HG02981 (cell line): ENCODE results near the gene GNG7.
"Not testable (repeated sequence)": the region's sequence is repeated elsewhere in the genome, so short reads cannot be mapped to it uniquely, and the experiment has no call there.

ENCODE experiments used
- ATAC-seq: cut with Tn5 transposase; IDR thresholded peaks from one replicate; pipeline ENCODE4 v1.9.1; 2021; ENCODE audit warnings: mild to moderate bottlenecking, moderate library complexity; ENCODE audit not compliant: unreplicated experiment

GNG7 gene

GRCh38 chr19:2579678-2580280, 122.7 kb downstream of the GNG7 start:
- no peak for ATAC-seq

DNA sequence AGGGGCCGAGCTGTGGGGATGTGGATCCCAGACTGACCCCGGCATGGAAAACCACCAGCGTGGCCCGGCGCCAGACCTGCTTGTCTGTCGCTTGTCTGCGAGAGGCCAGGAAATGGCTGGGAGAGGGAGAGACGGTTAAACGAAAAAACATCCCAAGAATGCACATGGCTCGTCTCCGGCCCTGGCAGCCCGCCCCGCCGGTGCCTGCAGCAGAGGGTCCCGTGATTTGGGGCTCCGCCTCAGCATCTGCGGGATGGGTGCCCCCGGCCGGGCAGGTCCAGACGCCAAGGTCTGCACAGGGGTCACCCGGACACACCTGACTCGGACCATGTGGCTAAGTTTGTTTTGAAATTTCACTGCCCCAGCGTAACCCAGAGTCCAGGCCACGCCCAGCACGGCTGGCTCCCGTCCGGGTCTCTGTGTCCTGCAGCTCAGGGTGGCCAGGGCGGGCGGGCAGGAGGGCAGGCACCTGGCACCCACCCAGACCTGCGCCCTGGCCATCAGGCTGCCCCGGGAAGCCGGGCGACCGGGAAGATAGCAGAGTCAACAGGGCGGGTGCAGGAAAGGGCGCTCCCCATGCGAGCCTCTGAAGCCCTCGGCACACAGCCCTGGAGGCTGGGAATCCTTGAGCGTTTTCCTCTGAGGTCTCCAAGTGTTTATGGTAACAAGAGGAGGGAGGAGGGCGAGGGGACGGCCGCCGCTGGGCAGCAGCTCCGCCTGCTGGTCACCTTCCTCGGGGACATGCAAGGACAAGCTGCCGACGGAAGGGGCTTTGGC, 123.4 kb downstream of the GNG7 start:
- no peak for ATAC-seq

DNA sequence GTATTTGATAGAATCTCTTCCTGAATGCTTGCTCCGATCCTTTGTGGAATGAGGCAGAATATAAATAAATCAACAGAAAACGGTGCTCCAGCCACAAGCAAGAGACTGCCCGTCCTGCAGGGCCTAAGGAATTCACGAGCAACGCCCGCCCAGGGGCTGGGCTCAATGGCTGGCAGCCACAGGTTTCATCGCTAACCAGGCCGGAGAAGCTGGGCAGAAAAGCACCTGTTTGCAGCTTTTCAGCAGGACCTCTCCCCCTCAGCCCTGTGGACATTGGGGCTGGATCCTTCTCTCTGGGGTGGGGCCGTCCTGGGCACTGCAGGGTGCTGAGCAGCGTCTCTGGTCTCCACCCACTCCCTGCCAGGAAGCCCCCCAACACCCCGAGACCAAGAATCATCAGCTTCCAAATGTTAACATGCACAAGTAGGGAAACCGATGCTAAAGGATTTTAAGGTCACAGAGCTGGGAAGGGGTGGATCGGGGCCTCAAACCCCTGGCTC, 124.1 kb downstream of the GNG7 start:
- ATAC-seq = no peak

DNA sequence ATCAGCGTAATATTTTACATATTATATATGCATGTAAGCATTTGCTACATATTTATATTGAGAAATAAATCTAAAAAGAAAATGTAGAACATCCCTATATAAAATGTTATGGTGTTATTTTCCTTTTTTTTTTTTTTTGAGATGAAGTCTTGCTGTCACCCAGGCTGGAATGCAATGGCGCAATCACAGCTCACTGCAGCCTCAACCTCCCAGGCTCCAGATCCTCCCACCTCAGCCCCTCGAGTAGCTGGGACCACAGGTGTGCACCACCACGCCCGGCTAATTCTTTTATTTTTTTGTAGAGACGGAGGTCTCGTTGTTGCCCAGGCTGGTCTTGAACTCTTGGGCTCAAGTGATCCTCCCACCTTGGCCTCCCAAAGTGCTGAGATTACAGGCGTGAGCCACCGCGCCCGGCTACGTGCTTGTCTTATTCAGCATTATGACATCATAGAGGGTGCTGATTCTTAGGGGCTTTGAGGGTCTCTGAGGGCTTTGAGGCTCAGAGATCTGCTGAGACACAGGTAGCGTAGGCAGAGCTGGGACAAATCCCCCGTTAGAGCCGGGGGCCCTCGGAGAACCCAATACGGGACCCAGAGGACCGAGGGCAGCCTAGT, 124.7 kb downstream of the GNG7 start:
- ATAC-seq = no peak

- ATAC-seq = no peak
Observed at GRCh38 chr19:2575734-2576481, 126.6 kb downstream of the GNG7 start.

- no peak for ATAC-seq
Observed at GRCh38 chr19:2574971-2575630, 127.4 kb downstream of the GNG7 start.

- no peak for ATAC-seq
Observed at GRCh38 chr19:2574478-2574931, 128.0 kb downstream of the GNG7 start.

DNA sequence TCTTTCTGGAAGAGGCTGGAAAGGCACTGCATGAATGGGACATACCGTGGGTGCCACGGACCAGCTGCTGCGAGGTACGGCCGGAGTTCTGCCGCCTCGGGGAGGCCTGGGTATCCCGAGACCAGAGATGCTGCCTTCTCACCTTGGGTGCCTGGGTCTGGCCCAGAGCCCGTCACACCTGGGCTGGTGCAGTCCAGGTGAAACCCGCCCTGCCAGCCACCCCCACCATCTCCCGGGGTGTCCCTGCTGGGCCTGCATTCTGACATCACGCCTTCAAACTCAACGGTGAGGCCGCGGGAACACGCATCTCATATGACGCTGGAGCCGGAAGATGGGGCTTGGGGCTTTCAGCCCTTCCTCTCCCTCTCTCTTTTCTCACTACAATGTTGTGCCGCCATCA, 128.6 kb downstream of the GNG7 start:
- no peak for ATAC-seq

DNA sequence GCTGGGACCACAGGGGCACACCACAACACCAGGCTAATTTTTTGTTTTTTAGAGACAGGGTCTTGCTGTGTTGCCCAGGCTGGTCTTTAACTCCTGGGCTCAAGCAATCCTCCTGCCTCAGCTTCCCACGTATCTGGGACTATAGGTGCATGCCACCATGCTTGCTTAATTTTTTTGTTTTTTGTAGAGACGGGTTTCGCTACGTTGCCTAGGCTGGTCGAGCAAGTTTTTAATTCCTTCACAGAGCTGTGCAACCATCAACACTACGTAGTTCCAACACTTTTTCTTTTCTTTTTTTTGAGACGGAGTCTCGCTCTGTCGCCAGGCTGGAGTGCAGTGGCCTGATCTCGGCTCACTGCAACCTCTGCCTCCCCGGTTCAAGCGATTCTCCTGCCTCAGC, 130.3 kb downstream of the GNG7 start:
- ATAC-seq = not testable (repeated sequence)

GRCh38 chr19:2569596-2570465, 132.7 kb downstream of the GNG7 start:
- no peak for ATAC-seq

DNA sequence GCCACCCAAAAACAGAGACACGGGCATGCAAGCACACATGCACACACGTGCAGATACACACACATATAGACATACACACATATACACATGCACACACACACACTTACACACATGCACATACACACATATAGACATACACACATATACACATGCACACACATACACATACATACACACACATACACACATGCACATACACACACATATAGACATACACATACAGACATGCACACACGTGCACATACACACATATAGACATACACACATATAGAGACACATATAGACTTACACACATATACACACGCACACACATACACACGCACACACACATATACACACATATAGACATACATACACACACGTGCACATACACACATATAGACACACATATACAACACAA, 134.5 kb downstream of the GNG7 start:
- ATAC-seq = no peak

DNA sequence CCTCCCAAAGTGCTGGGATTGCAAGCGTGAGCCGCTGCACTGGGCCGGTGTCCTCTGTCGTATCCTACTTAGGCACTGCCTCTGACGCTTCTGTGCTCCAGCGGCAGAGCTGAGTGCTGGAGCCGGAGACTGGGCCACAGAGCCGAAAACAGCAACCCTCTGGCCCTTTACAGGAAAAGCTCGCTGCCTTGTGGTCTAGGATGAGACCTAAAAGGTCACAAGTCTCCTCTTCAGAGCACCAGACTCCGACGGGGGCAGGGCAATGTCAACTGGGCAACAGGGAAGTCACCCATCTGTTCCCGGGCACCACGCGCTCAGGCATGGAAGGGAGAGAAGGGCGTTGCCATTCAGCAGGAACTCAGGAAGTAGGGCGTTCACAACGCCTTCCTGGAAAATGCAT, 134.9 kb downstream of the GNG7 start:
- ATAC-seq = no peak

DNA sequence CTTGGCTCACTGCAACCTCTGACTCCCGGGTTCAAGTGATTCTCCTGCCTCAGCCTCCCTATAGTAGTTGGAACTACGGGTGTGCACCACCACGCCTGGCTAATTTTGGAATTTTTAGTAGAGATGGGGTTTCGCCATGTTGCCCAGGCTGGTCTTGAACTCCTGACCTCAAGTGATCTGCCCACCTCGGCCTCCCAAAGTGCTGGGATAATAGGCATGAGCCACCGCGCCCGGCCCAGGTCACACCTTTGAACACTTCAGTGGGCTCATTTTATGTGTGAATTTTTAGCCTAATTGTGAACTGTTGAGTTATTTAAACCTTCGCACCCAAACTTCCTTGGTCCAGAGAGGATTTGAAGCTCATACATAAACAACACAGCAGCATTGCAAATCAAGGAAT, 138.9 kb downstream of the GNG7 start:
- not testable (repeated sequence) for ATAC-seq

DNA sequence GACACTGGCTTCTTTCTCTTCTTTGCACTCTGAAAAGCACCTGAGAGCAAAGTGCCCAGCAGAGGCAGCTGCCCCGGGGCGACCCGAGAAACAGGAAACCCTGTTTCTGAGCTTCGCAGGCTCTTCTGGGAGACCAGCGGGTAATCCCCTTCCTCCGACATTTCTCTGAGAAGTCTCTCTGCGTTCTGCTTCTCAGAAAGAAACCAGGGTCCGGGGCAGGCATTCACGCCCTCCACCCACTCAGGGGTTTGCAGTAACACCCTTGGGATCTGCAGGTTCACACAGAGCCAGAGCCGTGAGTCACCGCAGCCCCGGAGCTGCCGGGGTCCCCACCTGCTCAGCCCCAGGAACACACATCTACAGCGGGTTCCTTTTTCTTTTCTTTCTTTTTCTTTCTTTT, 140.6 kb downstream of the GNG7 start:
- peak; percentile 71 for ATAC-seq

DNA sequence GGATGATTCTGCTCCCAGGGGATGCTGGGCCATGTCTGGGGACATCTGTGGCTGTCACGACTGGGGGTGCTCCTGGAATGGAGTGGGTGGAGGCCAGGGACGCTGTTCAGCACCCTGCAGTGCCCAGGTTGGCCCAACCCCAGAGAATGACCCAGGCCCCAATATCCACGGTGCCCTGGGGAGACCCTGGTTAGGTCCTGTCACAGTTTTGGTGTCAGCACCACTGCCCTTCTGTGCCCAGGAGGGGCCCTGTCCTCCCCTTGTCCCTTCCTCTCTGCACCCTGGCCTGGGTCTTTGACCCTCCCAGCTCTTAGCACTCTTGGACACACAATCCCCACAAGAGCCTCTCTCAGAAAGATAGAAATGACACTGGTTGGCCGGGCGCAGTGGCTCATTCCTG, 141.3 kb downstream of the GNG7 start:
- no peak for ATAC-seq

- no peak for ATAC-seq
Observed at GRCh38 chr19:2560369-2560768, 142.1 kb downstream of the GNG7 start.

- no peak for ATAC-seq
Observed at GRCh38 chr19:2558543-2558942, 144.0 kb downstream of the GNG7 start.

DNA sequence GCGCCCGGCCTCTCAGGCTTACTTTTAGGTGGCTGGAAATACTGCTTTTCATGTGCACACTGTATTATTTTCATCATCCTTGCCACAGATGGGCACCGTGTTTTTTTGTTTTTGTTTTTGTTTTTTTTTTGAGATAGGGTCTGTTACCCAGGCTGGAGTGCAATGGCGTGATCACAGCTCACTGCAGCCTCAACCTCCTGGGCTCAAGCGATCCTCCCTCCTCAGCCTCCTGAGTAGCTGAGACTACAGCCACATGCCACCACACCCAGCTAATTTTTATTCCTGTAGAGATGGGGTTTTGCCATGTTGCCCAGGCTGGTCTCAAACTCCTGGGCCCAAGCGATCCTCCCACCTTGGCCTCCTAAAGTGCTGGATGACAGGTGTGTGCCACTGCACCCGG, 144.4 kb downstream of the GNG7 start:
- ATAC-seq = not testable (repeated sequence)

GRCh38 chr19:2557093-2557440, 145.4 kb downstream of the GNG7 start:
- no peak for ATAC-seq
